Endothelial cell of umbilical vein (primary cell): ENCODE measurements around the gene BOD1L1. TPM values are rescaled to one million over a fixed set of nuclear protein-coding genes. Genes with fewer than 3 reads are reported as not detected.

Experiments used
- BruUV-seq: library from RNA; stranded (reverse); fragments of 400-500 nt; replicated peaks from 2 replicates; lab custom pipeline; 2021; lab: Mats Ljungman, UMichigan
- CTCF ChIA-PET: fragments of 300-600, 350-600 bp; sonication (Branson Sonifier 250); formaldehyde crosslinking; loops from one replicate; lab custom pipeline; 2021; ENCODE audit warnings: antibody characterized with exemption, inconsistent platforms; lab: Charles Lee
- POLR2A ChIA-PET: fragments of 300-600, 350-600 bp; sonication (Branson Sonifier 250); formaldehyde crosslinking; loops from one replicate; lab custom pipeline; 2021; ENCODE audit warnings: antibody characterized with exemption, inconsistent platforms; lab: Charles Lee
- DNase-seq: peaks from one replicate; pipeline ENCODE4 v3.0.0-alpha.2; 2011; ENCODE audit warnings: low read depth, low spot score
- FAIRE-seq: peaks from 2 replicates; lab custom pipeline; 2011; peaks lifted over from hg19 to GRCh38; lab: Jason Lieb, UNC
- H2AFZ ChIP-seq: 2 replicates; pipeline ENCODE4 v1.6.0; 2012; ENCODE audit warnings: low read depth, low read length, control low read depth, inconsistent platforms
- H3K27ac ChIP-seq: 2 replicates; pipeline ENCODE4 v1.5.1; 2011; ENCODE audit warnings: low read depth, mild to moderate bottlenecking, control low read depth, low read length, moderate library complexity; ENCODE audit not compliant: insufficient read depth
- H3K27me3 ChIP-seq, 2 experiments: 2 replicates each; pipeline versions ENCODE4 v1.6.0 to v1.6.1; 2011; ENCODE audit warnings: low read length in 2 of 2, mixed read lengths in 1 of 2; ENCODE audit not compliant: control insufficient read depth in 2 of 2, insufficient read depth in 2 of 2
- H3K36me3 ChIP-seq, 2 experiments: 2 replicates in 1 of 2; 3 replicates in 1 of 2; pipeline ENCODE4 v1.5.1; 2011; ENCODE audit warnings: low read length in 2 of 2, mild to moderate bottlenecking in 1 of 2, moderate library complexity in 1 of 2; ENCODE audit not compliant: control insufficient read depth in 2 of 2, insufficient read depth in 2 of 2; ENCODE audit errors: extremely low read depth in 1 of 2
- H3K4me1 ChIP-seq: 3 replicates; pipeline ENCODE4 v1.5.1; 2011; ENCODE audit warnings: mild to moderate bottlenecking, low read length; ENCODE audit not compliant: control insufficient read depth, insufficient read depth; ENCODE audit errors: extremely low read depth
- H3K4me2 ChIP-seq: 2 replicates; pipeline ENCODE4 v1.6.1; 2011; ENCODE audit warnings: low read length, control low read depth, mixed read lengths; ENCODE audit not compliant: insufficient read depth
- H3K4me3 ChIP-seq, 3 experiments: fragments of 200-600 bp in 1 of 3; sonication (generic), shearing (Covaris generic) in 1 of 3; replicated peaks in 1 of 3; 2 replicates each; pipeline ENCODE4 v1.5.1; 2011 to 2016; ENCODE audit warnings: control low read depth in 3 of 3, low read length in 3 of 3, mild to moderate bottlenecking in 2 of 3, inconsistent platforms in 1 of 3, low read depth in 1 of 3, moderate library complexity in 1 of 3; ENCODE audit not compliant: insufficient read depth in 1 of 3
- H3K79me2 ChIP-seq: 2 replicates; pipeline ENCODE4 v1.6.0; 2012; ENCODE audit warnings: low read length, inconsistent platforms; ENCODE audit not compliant: control insufficient read depth, insufficient read depth
- H3K9ac ChIP-seq: replicated peaks from 2 replicates; pipeline ENCODE3; 2011; ENCODE audit warnings: low read length, control low read depth; ENCODE audit not compliant: insufficient read depth; ENCODE audit errors: extremely low read depth
- H3K9me1 ChIP-seq: replicated peaks from 3 replicates; pipeline ENCODE4 v1.6.0; 2011; ENCODE audit warnings: mild to moderate bottlenecking, low read length; ENCODE audit not compliant: control insufficient read depth, insufficient read depth; ENCODE audit errors: extremely low read depth
- H3K9me3 ChIP-seq: replicated peaks from 2 replicates; pipeline ENCODE4 v1.5.1; 2012; ENCODE audit warnings: low read length, inconsistent platforms; ENCODE audit not compliant: control insufficient read depth, insufficient read depth
- H4K20me1 ChIP-seq: replicated peaks from 2 replicates; pipeline ENCODE3; 2011; ENCODE audit warnings: mild to moderate bottlenecking, low read length; ENCODE audit not compliant: control insufficient read depth, insufficient read depth; ENCODE audit errors: extremely low read depth
- EZH2 ChIP-seq: IDR thresholded peaks from 2 replicates; pipeline ENCODE4 v1.6.1; 2012; ENCODE audit warnings: borderline replicate concordance, low read depth, mild to moderate bottlenecking, moderate library complexity, low read length, inconsistent platforms; ENCODE audit not compliant: severe bottlenecking
- FOS ChIP-seq: IDR thresholded peaks from 2 replicates; pipeline ENCODE4 v1.6.1; 2011; ENCODE audit warnings: mild to moderate bottlenecking, low read length, moderate library complexity, borderline replicate concordance; ENCODE audit not compliant: insufficient read depth
- GATA2 ChIP-seq: IDR thresholded peaks from 2 replicates; pipeline ENCODE4 v1.7.0; 2011; ENCODE audit warnings: low read depth, mild to moderate bottlenecking, moderate library complexity, mixed read lengths, low read length; ENCODE audit not compliant: insufficient read length, insufficient read depth
- JUN ChIP-seq: IDR thresholded peaks from 2 replicates; pipeline ENCODE4 v1.6.1; 2011; ENCODE audit warnings: borderline replicate concordance, low read depth; ENCODE audit not compliant: insufficient read length, insufficient read depth
- MYC ChIP-seq: IDR thresholded peaks from one replicate; pipeline ENCODE4 v1.6.1; 2011; ENCODE audit warnings: mild to moderate bottlenecking, low read depth, low read length
- POLR2A ChIP-seq: IDR thresholded peaks from 2 replicates; pipeline ENCODE4 v1.6.1; 2012; ENCODE audit warnings: low read depth, mild to moderate bottlenecking, control low read depth, low read length
- POLR2AphosphoS5 ChIP-seq: IDR thresholded peaks from 2 replicates; pipeline ENCODE4 v1.6.1; 2012; ENCODE audit warnings: low read depth, mild to moderate bottlenecking, control low read depth, low read length, moderate library complexity; ENCODE audit not compliant: insufficient read depth
- dilution Hi-C: fragments of 300-500 bp; cut with MboI; formaldehyde crosslinking; loops from one replicate; pipeline ENCODE4 v1.15.0; 2019; ENCODE audit warnings: low sequenced_read_pairs; ENCODE audit not compliant: extremely low pct_ligation_motif_present
- intact Hi-C: fragments of 100-400 bp; cut with micrococcal nuclease; formaldehyde crosslinking; loops from one replicate; pipeline ENCODE4 v1.10.0; 2022
- polyA plus RNA-seq, 4 experiments: library from polyadenylated mRNA; depleted of rRNA in 3 of 4; stranded (reverse) in 3 of 4; unstranded in 1 of 4; fragments of >200 nt; gene quantifications; 2 replicates each; pipeline versions ENCODE4 v1.2.1 to v1.2.3, GENCODE V29; 2011 to 2012; ENCODE audit warnings: missing spikeins in 1 of 4
- total RNA-seq: library from RNA; stranded (reverse); gene quantifications from 2 replicates; pipeline ENCODE4 v1.2.3, GENCODE V29; 2021
- TF ChIP-seq, protein P1 (sequence below): IDR thresholded peaks from 2 replicates; pipeline ENCODE4 v1.6.1; 2011; ENCODE audit not compliant: insufficient read depth, insufficient read length
- TF ChIP-seq, protein P2 (sequence below), 2 donors: IDR thresholded peaks; 1 replicate in 1 of 2; 2 replicates in 1 of 2; pipeline ENCODE4 v1.5.1; 2011; ENCODE audit warnings: low read length in 2 of 2, mild to moderate bottlenecking in 2 of 2, moderate library complexity in 2 of 2, control low read depth in 1 of 2, inconsistent platforms in 1 of 2, low read depth in 1 of 2; ENCODE audit not compliant: insufficient read depth in 1 of 2; ENCODE audit errors: extremely low read depth in 1 of 2

Gene BOD1L1
- total and polyA plus RNA-seq, 2 donors (not counting 3 experiments of a cell fraction or from before 2014, with no cell fraction given), result 5.2 to 31.2 TPM

DNA sequence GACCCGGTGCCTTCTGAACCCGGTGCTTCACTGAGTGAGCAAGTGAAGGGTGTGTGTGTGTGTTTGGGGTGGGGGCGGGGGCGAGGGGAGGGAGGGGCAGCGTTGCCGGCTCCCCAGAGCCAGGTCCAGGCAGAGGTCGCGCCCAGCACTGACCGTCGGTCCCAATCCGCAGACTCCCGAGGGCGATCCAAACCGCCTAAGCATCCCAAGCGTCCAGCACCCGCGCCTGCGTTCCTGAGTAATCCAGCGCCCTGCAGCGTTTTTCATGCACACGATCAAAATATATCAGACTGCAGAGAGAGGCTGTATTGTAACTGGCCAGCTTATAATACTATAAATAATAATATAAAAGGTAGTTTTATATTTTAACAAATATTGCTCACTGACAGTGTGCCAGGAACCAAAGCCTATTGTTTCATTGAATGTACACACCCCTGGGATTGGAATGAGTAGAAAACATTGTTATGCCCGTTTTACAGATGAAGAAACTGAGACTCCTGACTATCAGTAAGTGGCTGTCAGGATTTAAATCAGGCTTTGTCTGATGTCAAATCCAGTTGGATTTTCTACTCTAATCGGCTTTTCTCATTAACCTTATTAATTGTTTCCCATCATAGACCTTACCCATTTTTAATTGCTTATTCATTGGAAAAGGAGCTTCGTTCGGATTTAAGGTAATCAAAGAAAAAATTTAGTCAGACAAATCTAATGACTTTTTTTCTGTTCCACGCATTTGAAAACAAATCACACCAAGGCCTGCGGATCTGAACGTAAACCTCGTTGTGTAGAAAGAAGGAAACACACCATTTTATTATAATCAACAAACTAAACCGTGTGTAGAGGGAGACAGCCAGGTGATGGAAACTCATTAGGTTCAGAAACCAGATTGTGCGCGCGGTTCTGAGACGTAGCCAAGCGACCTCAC is 79.2 kb downstream of the BOD1L1 start:
- ChIA-PET POLR2A (no interaction called here), CTCF (interaction anchor here (0.8 to 2.4 kb wide), 16 partner anchors 14 to 821 kb away, joined by 3 to 27 read pairs (median 3); partner anchors contain the start of gene RAB28)
- H3K27me3 ChIP-seq, result peaks cover 37 to 74% of the 10 kb centered on the region in 2 experiments
- H3K9ac ChIP-seq, result no peak overlapping the region
- no peaks in the 10 kb centered on the region for H3K9me1 ChIP-seq
- H3K27ac ChIP-seq, result no peak overlapping the region
- no peak for DNase-seq
- no peaks in the 10 kb centered on the region for H3K79me2 ChIP-seq
- H4K20me1 ChIP-seq, result no peaks in the 10 kb centered on the region
- H3K4me3 ChIP-seq, result no peak overlapping the region
- H3K4me2 ChIP-seq, result peak overlapping the region; percentile 58
- no peak for FAIRE-seq
- intact Hi-C loops, result no loop called here
- dilution Hi-C loops, result no loop called here
- no peaks in the 10 kb centered on the region for H3K9me3 ChIP-seq
- TF ChIP-seq, protein P1, sequence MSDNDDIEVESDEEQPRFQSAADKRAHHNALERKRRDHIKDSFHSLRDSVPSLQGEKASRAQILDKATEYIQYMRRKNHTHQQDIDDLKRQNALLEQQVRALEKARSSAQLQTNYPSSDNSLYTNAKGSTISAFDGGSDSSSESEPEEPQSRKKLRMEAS, result no peak
- TF ChIP-seq JUN, result no peak
- no peak for TF ChIP-seq GATA2
- no peak for TF ChIP-seq POLR2A
- TF ChIP-seq POLR2AphosphoS5, result no peak
- no peak for TF ChIP-seq EZH2
- no peak for TF ChIP-seq MYC
- TF ChIP-seq, protein P2, sequence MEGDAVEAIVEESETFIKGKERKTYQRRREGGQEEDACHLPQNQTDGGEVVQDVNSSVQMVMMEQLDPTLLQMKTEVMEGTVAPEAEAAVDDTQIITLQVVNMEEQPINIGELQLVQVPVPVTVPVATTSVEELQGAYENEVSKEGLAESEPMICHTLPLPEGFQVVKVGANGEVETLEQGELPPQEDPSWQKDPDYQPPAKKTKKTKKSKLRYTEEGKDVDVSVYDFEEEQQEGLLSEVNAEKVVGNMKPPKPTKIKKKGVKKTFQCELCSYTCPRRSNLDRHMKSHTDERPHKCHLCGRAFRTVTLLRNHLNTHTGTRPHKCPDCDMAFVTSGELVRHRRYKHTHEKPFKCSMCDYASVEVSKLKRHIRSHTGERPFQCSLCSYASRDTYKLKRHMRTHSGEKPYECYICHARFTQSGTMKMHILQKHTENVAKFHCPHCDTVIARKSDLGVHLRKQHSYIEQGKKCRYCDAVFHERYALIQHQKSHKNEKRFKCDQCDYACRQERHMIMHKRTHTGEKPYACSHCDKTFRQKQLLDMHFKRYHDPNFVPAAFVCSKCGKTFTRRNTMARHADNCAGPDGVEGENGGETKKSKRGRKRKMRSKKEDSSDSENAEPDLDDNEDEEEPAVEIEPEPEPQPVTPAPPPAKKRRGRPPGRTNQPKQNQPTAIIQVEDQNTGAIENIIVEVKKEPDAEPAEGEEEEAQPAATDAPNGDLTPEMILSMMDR (IDR thresholded peaks at IDR 0.05; ENCODE audit: extremely low read depth in 1 of 2, insufficient read depth in 1 of 2, low read depth in 1 of 2, low read length in 2 of 2), result no peak
- no peak for TF ChIP-seq FOS
- no peaks in the 10 kb centered on the region for H3K36me3 ChIP-seq
- no TSS peak for BruUV-seq
- no peak overlapping the region for H2AFZ ChIP-seq
- peaks cover 8% of the 10 kb centered on the region for H3K4me1 ChIP-seq
